SH-SY5Y (cell line): ENCODE results near the gene PPP1R9B.

Source experiments
- GATA2 ChIP-seq: IDR thresholded peaks from 2 replicates; pipeline ENCODE4 v1.6.1; 2011; ENCODE audit warnings: mild to moderate bottlenecking, low read depth, low read length
- GATA3 ChIP-seq: IDR thresholded peaks from 2 replicates; pipeline ENCODE4 v1.6.1; 2011; ENCODE audit warnings: low read depth, mild to moderate bottlenecking, low read length, moderate library complexity

DNA sequence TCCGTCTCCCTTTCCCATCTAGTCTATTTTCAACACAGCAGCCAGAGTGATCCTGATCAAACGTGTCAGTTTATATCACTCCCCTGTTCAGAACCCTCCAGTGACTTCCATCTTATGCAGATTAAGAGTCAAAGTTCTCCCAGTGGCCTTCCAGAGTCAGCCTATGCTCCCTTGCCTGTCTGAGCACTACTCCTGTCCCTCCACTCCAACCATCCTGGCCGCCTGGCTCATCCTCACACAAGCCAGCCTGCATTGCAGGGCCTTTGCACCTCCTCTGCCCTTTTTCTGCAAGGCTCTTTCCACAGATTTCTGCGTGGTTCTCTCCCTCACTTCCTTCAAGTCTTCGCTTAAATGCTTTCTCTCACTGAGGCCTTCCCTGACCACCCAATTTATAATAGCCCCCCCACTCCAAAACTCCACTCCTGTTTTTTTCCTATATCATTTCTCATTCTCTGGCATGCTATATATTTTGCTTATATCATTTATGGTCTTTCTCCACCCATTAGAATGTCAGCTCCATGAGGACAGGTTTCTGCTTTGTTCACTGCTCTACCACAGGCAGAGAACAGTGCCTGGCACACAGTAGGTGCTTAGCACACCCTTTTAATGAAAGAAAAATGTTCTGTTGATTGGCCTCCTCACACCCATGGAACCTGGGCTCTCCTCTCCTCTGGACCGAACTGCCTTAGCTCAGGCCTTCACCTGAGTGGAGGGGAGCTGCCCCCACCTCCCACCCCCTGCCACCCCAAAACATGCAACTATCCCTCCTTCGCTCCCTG is 29.8 kb downstream of the PPP1R9B start:
- no peak for TF ChIP-seq GATA2
- no peak for TF ChIP-seq GATA3
